Activated CD4-positive, alpha-beta T cell treated with anti-CD3 and anti-CD28 coated beads, Interleukin-10, Interleukin-2, amounts not matched to agents 100 ng/mL and 50 ng/mL, durations not matched to agents 16 hours and 8 hours (primary cell): ENCODE results near the gene LPCAT2.

Experiments
- DNase-seq: peaks from one replicate; pipeline ENCODE4 v3.0.0-alpha.2; 2020

Gene LPCAT2, protein sequence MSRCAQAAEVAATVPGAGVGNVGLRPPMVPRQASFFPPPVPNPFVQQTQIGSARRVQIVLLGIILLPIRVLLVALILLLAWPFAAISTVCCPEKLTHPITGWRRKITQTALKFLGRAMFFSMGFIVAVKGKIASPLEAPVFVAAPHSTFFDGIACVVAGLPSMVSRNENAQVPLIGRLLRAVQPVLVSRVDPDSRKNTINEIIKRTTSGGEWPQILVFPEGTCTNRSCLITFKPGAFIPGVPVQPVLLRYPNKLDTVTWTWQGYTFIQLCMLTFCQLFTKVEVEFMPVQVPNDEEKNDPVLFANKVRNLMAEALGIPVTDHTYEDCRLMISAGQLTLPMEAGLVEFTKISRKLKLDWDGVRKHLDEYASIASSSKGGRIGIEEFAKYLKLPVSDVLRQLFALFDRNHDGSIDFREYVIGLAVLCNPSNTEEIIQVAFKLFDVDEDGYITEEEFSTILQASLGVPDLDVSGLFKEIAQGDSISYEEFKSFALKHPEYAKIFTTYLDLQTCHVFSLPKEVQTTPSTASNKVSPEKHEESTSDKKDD

DNA sequence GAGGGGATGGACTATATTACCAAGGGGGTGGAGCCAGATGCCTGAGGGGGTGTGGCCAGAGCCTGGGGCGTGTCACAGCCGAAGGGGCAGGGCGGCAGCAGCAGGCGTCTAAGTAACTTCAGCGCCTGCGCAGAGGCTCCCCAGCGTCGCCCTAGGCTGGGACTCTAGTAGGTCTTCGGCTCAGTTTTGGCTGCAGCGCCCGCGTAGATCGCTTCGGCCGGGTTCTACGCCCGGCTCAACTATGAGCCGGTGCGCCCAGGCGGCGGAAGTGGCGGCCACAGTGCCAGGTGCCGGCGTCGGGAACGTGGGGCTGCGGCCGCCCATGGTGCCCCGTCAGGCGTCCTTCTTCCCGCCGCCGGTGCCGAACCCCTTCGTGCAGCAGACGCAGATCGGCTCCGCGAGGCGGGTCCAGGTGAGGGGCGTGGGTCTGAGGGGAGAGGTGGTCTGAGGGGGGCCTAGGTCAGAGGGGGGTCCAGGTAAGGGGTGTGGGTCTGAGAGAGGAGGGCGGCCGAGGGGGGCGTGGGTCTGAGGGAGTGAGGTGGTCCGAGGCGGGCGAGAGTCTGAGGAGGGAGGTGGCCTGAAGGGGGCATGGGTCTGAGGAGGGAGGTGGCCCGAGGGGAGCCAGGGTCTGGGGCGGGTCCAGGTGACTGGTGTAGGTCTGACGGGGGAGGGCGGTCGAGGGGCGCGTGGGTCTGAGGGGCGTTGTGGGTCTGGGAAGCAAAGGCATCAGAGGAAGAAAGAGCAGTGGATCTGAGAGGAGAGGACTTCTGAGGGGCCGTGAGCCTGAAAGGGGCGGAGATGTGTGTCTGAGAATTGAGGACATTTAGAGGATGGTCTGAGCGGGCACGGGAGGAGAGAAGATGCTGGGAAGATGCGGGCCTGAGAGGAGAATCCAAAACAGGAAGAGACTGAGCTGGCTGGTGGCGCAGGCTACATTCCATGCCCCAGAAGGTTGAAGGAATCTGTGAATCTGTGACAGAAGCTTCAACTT, at the start of gene LPCAT2:
Gene LPCAT2 (plus strand): TSS at position 132 of the 991 bp plus-strand sequence. CDS start 110 bp downstream, at position 242.
- DNase-seq, result peak; percentile 76

DNA sequence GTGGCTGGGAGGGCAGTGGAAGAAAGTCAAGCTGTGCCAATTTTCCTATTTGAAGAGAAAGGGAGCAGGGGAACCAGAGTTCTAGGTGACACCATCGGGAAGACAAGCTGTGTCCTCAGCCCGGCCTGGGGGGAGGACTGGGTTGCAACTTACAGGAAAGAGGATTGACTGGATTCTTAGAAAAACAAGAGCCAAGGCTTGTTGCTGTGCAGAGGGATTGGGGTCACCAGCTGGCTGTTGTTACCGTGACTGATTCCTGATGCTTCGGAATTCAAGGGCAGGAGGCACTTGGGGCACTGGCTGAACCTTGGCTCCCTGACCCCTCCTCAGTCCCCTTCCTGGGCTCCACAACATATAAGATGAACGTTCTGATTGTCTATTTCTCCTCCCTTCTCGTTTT, 46.6 kb upstream of the LPCAT2 start:
- no peak for DNase-seq

DNA sequence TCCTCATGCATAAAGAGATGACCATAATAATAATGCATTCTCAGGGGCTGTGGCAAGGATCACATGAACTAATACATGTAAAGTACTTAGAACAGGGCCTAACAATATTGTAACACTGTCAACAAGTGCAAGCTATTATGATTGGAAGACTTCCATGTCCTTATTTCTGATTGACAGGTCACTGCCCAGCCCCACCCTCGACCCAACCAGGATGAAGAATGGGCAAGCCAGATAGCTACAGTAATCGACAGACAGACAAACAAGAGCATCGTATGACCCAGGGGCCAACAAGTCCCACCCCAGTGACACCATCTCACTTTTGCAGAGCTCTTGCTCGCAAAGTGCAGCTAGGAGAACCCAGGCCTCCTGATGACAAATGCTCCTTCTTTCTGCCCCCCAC, 44.5 kb upstream of the LPCAT2 start:
- DNase-seq, result no peak

DNA sequence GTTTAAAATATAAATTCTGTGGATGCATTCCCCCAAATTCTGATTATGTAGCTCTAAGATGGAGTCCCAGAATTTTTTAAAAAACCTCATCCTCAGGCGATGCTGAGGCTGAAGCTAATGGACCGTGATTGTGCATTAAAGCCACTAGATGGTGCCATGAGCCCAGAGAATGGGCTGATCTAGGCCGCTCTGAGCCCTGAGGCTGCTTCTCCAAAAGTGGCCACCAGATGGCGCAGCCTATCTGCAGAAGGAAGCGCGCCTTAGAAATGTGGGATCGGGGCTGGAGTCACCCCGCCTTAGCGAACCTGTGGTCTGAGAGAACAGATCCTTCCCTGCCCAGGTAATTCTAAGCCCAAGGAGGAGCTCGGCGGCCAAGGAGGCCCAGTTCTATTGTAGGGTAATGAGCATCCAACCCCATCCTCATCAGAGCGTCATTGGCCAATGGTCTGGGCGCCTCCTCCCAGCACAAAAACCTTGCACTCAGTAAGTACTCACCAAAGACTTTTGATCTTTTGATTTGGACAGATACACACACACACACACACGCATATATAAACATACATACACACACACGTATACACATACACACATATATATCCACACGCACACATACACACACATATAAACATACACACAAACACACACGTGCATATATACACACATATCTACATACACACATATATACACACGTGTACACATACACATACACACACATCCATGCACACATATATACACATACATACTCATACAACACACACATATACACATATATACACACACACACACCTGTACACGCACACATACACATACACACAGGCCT, 43.6 kb upstream of the LPCAT2 start:
- DNase-seq, result peak; percentile 87

DNA sequence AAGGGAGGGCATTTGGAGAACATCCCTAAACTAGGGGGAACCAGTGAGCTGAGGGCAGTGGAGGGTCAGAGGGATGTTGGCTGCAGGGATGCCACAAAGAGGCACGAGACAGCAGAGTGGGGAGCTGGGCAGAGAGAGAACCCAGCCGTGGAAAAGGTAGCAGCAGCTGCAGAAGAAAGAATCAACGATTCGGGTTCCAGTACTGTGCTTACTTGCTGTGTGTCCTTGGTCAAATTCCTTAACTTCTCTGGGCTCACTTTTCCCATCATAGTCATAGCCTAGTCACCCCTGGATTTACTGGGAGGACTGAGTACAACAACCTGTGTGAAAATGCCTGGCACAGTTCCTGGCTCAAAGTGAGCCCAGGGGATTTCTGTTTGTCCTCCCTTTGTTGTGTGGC, 42.7 kb upstream of the LPCAT2 start:
- DNase-seq, result no peak

DNA sequence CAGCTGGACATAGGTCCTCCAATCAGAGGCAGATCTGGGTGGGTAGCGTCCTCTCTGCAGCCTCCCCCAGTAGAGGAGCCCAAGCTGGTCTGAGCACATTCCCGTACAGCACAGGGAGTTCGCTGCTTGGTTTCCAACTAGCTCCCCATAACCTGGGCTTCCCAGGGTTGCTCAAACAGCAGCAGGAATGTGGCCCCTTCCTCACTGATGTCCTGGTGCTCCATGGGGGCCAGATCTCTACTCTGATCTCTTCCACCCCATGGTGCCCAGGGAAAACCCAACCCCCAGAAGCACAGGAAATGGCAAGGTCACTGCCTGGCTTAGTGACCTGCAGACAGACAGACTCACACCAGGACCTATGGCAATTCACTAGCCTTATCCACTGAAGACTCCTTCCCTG, 41.0 kb upstream of the LPCAT2 start:
- no peak for DNase-seq

DNA sequence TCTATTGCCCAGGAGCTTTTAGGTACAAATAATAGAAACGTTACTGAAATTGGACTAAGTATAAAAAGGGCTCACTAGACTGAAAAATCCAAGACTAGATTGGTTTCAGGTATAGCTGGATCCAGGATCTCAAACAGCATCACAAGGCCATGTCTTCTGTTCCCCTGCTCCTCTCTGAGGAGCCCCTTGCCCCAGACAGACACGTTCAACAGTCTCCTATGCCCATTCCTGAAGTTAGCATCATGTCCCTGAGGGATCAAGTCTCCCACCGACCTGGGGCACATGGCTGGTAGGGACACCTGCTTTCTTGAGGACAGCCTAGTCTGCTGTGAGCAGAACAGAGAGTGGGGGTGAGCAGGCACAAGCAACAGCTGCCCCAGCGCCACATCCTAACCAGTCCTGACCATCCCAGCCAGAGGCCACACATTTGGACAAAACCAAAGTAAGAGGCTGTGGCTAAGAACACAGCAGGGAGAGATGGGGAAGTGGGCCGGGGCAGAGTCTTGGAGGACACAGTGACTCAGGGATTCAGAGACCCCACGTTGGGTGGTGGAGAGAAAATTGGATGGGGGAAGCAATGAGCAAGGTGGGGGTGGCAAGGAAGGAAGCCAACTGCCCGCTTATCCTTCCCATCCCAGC, 40.4 kb upstream of the LPCAT2 start:
- DNase-seq, result no peak

DNA sequence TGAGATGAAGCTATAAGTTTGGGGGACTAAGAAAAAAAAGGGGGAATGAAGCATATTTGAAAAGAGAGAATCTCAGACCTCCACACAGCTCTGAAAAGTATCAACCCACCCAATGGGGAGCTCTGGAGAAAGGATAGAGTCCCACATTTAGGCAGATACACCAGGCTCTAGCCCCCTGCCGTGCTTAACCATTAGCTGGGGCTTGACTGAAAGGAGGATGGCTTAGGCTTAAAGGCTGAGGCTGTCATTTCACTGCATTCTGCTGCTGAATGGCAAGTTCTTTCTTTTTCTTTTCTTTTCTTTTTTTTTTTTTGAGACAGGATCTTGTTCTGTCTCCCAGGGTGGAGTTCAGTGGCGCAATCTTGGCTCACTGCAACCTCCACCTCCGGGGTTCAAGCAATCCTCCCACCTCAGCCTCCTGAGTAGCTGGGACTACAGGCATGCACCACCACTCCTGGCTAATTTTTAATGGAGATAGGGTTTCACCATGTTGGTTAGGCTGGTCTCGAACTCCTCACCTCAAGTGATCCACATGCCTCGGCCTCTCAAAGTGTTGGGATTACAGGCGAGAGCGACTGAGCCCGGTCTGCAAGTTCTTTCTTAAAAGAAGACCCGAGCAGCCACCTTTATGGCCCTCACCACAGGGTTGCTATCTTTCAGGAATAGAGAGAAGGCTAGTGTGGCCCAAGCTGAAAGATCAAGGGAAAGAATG, 38.9 kb upstream of the LPCAT2 start:
- no peak for DNase-seq

DNA sequence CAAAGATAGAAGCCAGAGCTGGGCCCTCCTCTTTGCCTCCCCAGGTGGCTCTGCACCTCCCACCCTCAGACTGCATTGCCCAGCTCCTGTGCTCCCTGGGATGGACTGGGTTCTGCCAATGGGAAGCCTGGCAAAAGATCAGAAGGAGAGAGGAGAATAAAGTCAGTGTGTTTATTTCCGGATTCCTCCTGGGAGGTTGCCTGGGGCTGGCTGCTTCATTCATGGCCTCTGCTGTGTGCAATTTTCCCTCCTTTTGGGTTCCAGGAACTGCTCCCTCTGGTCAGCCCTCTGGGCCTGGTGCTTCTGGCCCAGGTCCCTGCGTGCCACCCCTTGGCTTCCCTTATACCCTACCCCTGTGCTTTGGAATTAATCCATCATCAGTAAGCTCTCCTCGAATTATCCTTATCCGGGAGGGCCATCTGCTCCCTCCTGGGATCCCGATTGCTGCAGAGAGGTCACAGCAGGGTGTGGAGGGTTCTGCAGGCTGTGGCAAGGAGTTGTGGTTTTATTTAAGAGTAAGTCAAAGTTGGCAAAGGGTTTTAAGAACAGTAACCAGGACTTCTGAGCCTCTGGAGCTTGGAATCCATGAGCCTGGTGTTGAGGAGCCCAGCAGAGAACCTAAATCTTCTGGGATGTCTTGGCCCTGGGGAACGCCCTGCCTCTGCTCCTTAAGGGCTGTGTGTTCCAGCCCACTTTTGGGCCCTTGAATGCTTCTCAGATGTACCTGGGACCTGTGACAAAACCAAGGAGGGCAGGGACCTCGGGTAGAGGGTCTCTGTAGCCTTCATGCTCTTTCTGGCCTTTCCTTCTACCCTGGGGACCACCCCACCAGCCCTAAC, 38.1 kb upstream of the LPCAT2 start:
- no peak for DNase-seq

DNA sequence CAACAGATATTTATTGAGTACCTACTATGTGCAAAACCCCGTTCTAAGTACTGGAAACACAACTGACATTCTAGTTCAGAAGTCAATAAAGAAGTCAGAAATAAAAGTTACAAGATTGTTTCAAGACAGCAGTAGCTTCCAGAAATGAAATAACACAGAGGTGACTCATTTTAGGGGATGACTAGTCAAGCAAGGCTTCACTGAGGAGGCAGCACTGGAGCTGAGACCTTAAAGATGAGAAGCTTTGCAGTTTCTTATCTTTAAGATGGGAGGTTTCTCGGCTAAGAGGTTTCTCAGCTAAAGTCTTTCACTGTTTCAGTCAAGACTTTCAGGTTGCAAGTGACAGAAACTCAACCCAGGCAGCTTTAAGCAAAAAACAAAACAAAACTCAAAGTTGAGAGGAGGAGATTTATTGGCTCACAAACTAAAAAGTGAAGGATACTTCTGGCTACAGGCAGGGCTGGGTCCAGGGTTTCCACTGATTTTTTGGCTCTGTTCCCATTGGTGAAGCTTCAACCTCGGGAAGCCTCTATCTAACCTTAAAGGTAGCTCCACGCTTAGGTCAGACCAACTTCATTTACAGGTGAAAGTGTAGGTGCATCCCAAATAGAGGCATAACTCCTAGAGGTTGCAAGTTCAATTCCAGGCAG, 37.3 kb upstream of the LPCAT2 start:
- DNase-seq, result peak; percentile 90

DNA sequence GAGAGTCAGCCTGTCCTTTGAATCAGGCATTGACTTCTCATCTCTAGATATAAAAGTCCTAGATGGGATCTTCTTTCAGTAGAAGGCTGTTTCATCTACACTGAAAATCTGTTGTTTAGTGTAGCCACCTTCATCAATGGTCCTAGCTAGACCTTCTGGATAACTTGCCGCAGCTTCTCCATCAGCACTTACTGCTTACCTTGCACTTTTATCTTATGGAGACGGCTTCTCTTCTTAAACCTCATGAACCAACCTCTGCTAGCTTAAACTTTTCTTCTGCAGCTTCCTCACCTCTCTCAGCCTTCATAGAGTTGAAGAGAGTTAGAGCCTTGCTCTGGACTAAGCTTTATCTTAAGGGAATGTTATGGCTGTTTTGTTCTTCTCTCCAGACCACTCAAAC, 35.3 kb upstream of the LPCAT2 start:
- DNase-seq, result no peak

DNA sequence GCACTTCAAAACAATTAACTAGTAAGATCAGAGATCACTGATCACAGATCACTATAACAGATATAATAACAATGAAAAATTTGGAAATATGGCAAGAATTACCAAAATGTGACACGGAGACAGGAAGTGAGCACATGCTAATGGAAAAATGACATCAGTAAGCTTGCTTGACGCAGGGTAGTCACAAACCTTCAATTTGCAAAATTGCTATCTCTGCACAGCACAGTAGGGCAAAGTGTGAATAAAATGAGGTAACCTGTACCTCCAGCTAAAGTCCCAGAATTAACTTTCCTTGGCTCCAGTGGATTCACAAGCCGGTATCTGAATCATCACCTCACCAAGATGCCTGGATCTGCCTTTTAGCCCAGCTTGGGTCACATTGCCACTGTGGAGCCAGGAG, 34.1 kb upstream of the LPCAT2 start:
- no peak for DNase-seq

DNA sequence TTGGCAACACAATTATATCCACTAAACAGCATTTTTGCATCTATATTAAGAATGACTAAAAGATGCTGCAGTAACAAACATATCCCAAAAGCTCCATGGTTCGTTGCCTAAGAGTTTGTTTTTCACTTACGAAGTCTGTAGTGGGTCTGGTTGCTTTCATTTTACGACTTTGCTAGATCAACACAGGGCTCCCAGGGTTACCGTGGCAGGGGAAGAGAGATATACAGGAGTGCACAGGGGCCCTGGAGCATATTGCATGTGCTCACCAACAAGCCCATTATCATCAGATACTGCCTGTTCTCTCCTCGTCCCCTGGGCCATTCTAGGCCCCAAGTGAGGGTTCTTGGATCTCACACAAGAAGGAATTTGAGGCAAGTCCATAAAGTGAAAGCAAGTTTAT, 33.0 kb upstream of the LPCAT2 start:
- no peak for DNase-seq

DNA sequence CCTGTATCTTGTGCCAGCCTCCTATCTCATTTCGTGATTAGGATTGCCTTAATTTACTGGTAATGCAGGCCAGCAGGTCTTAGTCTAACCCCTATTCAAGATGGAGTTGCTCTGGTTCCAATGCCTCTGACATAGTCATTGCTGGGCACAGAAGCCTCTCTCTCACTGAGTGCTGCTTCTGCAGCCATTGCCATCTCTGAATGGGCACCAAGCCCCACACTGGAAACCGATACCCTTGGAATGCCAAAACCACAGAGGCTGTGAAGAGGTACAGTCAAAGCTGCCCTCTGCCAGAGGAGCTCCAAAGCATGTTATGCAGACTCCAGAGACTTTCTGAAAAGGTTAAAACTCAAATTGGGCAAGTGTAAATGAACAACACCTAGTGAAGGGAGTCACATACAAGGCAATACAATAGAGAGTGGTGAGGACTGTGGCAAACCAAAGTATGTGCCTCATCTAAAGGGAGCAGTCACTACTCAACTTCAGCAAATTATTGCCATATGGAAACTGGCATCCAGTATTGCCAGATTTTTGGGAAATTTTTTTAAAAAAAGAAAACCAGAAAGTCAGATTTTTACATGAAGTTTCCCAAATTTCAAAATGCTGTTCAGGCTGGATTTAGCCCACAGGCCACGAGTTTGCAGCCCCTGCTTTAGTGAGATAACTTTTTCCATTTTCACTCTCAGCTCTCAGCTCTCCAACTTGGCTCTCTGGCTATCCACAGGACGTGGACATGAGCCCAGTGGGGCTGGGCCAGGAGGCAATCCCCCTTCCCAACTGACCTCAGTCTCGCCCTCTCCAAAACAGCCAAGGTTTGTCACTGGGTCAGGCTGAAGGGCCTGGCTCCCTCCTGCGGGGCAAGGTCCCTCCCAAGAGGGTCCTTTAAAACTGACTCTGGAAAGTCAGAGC, 32.0 kb upstream of the LPCAT2 start:
- no peak for DNase-seq

DNA sequence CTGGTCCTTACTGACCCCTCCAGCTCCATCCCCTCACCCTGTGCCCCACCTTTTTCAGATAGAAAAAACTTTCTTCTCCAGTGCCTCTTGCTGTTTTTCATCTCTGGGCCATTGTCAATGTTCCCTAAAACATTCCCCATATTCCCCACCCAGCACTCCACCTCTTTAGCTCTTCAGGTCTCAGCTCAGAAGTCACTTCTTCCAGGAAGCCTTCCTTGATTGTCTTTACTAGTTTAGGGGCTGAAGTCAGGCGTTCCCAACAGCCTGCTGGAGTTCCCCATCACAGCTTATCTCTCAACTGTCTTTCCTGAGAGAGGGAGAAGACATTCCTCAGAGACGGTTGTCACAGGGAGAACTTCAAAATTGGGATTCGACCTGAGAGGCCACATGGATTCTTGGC, 31.1 kb upstream of the LPCAT2 start:
- DNase-seq, result no peak

DNA sequence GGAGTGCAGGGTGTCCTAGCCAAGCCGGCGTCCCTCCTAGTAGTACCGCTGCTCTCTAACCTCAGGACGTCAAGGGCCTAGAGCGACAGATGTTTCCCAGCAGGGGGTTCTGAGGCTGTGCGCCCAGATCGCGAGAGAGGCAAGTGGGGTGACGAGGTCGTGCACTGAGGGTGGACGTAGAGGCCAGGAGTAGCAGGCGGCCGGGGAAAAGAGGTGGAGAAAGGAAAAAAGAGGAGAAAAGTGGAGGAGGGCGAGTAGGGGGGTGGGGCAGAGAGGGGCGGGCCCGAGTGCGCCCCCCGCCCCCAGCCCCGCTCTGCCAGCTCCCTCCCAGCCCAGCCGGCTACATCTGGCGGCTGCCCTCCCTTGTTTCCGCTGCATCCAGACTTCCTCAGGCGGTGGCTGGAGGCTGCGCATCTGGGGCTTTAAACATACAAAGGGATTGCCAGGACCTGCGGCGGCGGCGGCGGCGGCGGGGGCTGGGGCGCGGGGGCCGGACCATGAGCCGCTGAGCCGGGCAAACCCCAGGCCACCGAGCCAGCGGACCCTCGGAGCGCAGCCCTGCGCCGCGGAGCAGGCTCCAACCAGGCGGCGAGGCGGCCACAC, 29.9 kb upstream of the LPCAT2 start, which contains the start of gene MMP2:
Gene MMP2 (plus strand): TSS at position 372 of the 603 bp plus-strand sequence. CDS start 282 bp downstream, outside the sequence.
- DNase-seq, result no peak

DNA sequence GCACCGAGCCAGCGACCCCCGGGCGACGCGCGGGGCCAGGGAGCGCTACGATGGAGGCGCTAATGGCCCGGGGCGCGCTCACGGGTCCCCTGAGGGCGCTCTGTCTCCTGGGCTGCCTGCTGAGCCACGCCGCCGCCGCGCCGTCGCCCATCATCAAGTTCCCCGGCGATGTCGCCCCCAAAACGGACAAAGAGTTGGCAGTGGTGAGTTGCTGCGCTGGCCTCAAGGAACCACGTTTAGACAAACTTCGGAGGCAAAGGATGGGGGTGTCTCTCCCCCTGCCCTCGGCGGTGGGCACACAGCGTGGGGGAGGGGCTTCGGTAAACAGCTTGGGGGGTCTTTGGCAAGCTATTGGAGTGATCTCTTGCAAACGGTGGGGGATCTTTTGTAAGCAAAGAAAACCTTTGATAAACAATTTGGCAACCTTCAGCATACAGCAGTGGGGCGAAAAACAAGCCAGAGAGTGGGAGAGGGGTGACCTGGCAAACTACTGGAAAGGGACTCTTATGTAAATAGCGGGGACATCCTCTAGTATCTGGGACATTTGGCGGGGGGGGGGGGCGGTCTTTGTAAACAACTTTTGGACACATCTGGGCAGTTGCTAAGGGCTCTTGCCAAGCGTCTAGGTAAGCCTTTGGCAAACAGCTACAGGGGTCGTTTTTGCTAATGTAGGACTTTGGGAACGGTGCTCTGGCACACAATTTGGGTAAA, 29.3 kb upstream of the LPCAT2 start:
- no peak for DNase-seq
